SK-N-SH treated with all-trans-retinoic acid at 6 μM for 48 hours (cell line): Measurements from ENCODE around the gene CATSPERD.

Experiments
- ATAC-seq: fragments of 200-7000 bp; cut with Tn5 transposase; 3 replicates; pipeline ENCODE4 v1.9.1; 2020; ENCODE audit warnings: mild to moderate bottlenecking, moderate library complexity
- ARNTL ChIP-seq: fragments of 450-650 bp; formaldehyde crosslinking; IDR thresholded peaks from 2 replicates; pipeline ENCODE4 v1.5.0; 2020; ENCODE audit warnings: low read depth, mild to moderate bottlenecking, moderate library complexity, borderline replicate concordance
- BACH2 ChIP-seq: fragments of 250-450 bp; sonication (Bioruptor Pico); IDR thresholded peaks from 2 replicates; pipeline ENCODE4 v1.9.0; 2021; ENCODE audit warnings: mild to moderate bottlenecking, borderline replicate concordance
- CSDC2 ChIP-seq: fragments of 250-450 bp; sonication (Bioruptor Pico); IDR thresholded peaks from 2 replicates; pipeline ENCODE4 v1.5.0; 2020; ENCODE audit warnings: mild to moderate bottlenecking, moderate library complexity
- ESRRG ChIP-seq: fragments of 250-450 bp; sonication (Bioruptor Pico); IDR thresholded peaks from 2 replicates; pipeline ENCODE4 v1.6.1; 2021; ENCODE audit warnings: mild to moderate bottlenecking
- GLIS3 ChIP-seq: fragments of 250-450 bp; sonication (Bioruptor Pico); IDR thresholded peaks from 2 replicates; pipeline ENCODE4 v1.5.0; 2020; ENCODE audit warnings: mild to moderate bottlenecking, moderate library complexity
- ISL1 ChIP-seq: fragments of 250-450 bp; sonication (Bioruptor Pico); IDR thresholded peaks from 2 replicates; pipeline ENCODE4 v2.1.2; 2022; ENCODE audit warnings: mild to moderate bottlenecking, moderate library complexity
- OSR1 ChIP-seq: fragments of 250-450 bp; sonication (Bioruptor Pico); IDR thresholded peaks from 2 replicates; pipeline ENCODE4 v1.8.0; 2022; ENCODE audit warnings: moderate library complexity, mild to moderate bottlenecking, inconsistent platforms
- PPARA ChIP-seq: fragments of 250-450 bp; sonication (Bioruptor Pico); IDR thresholded peaks from 2 replicates; pipeline ENCODE4 v1.5.0; 2020; ENCODE audit warnings: mild to moderate bottlenecking, borderline replicate concordance
- RARB ChIP-seq: fragments of 250-450 bp; sonication (Bioruptor Pico); IDR thresholded peaks from 2 replicates; pipeline ENCODE4 v1.8.0; 2021; ENCODE audit warnings: mild to moderate bottlenecking, moderate library complexity
- SNAI2 ChIP-seq: fragments of 250-450 bp; sonication (Bioruptor Pico); IDR thresholded peaks from 2 replicates; pipeline ENCODE4 v1.5.0; 2020; ENCODE audit warnings: mild to moderate bottlenecking, moderate library complexity
- TCF4 ChIP-seq: fragments of 250-450 bp; sonication (Bioruptor Pico); IDR thresholded peaks from 2 replicates; pipeline ENCODE4 v1.8.0; 2021; ENCODE audit warnings: mild to moderate bottlenecking, moderate library complexity, borderline replicate concordance
- ZC3H10 ChIP-seq: fragments of 250-450 bp; sonication (Bioruptor Pico); IDR thresholded peaks from 2 replicates; pipeline ENCODE4 v1.5.1; 2021; ENCODE audit warnings: mild to moderate bottlenecking, moderate library complexity
- ZFP3 ChIP-seq: fragments of 250-450 bp; sonication (Bioruptor Pico); IDR thresholded peaks from 2 replicates; pipeline ENCODE4 v1.5.0; 2020; ENCODE audit warnings: mild to moderate bottlenecking, moderate library complexity
- ZFP30 ChIP-seq: fragments of 450-650 bp; formaldehyde crosslinking; IDR thresholded peaks from 2 replicates; pipeline ENCODE4 v1.5.0; 2022; ENCODE audit warnings: mild to moderate bottlenecking, moderate library complexity
- ZNF565 ChIP-seq: fragments of 450-650 bp; formaldehyde crosslinking; conservative IDR thresholded peaks from 2 replicates; pipeline ENCODE4 v1.5.0; 2020; ENCODE audit warnings: low read depth, mild to moderate bottlenecking, moderate library complexity
- ZNF70 ChIP-seq: fragments of 450-650 bp; formaldehyde crosslinking; IDR thresholded peaks from 2 replicates; pipeline ENCODE4 v1.5.0; 2020; ENCODE audit warnings: mild to moderate bottlenecking, moderate library complexity
- ZNF8 ChIP-seq: fragments of 450-650 bp; formaldehyde crosslinking; IDR thresholded peaks from 2 replicates; pipeline ENCODE4 v1.5.0; 2020; ENCODE audit warnings: mild to moderate bottlenecking, moderate library complexity
- TF ChIP-seq, protein P1 (sequence below): fragments of 250-450 bp; sonication (Bioruptor Pico); IDR thresholded peaks from 2 replicates; pipeline ENCODE4 v1.8.0; 2021; ENCODE audit warnings: low read depth, mild to moderate bottlenecking, moderate library complexity, borderline replicate concordance
- TF ChIP-seq, protein P2 (sequence below): fragments of 250-450 bp; sonication (Bioruptor Pico); IDR thresholded peaks from 2 replicates; pipeline ENCODE4 v1.5.0; 2020; ENCODE audit warnings: mild to moderate bottlenecking, moderate library complexity
- TF ChIP-seq, protein P3 (sequence below): fragments of 250-450 bp; sonication (Bioruptor Pico); IDR thresholded peaks from 2 replicates; pipeline ENCODE4 v1.5.1; 2020; ENCODE audit warnings: low read depth, mild to moderate bottlenecking, moderate library complexity
- TF ChIP-seq, protein P4 (sequence below): fragments of 250-450 bp; sonication (Bioruptor Pico); IDR thresholded peaks from 2 replicates; pipeline ENCODE4 v1.5.1; 2021; ENCODE audit warnings: mild to moderate bottlenecking, moderate library complexity

Gene CATSPERD

DNA sequence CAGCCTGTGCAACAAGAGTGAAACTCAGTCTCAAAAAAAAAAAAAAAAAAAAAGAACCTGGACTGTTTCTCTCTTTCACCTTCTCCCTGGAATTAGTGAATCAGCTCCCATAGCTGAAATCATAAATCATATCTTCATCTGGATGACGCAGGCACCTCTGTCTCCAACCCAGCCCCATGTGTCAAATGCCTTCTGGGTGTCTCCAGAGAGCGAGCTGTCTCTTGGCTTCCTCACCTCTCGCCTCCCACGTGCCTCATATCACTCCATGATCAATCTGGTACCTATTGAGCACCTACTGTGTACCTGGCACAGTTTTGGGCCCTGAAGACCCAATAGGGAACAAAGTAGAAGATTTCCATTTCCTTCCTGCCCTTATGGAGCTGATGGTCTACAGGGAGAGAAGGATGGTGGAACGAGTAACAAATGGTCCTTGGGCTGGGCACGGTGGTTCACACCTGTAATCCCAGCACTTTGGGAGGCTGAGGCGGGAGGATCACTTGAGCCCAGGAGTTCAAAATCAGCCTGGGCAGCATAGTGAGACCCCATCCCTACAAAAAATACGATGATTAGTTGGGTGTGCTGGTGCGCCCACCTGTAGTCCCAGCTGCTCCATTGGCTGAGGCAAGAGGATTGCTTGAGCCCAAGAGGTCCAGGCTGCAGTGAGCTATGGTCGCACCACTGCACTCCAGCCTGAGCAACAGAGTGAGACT lies 37.1 kb upstream of the CATSPERD start:
- no peak for ATAC-seq
- TF ChIP-seq CSDC2 (CRISPR knock-in tag) (no peak), ESRRG (CRISPR knock-in tag) (no peak), ZFP3 (no peak), BACH2 (CRISPR knock-in tag) (no peak), ZFP30 (no peak), OSR1 (CRISPR knock-in tag) (no peak), PPARA (CRISPR knock-in tag) (no peak), ARNTL (CRISPR knock-in tag) (no peak), GLIS3 (CRISPR knock-in tag) (no peak)
- TF ChIP-seq, protein P1, sequence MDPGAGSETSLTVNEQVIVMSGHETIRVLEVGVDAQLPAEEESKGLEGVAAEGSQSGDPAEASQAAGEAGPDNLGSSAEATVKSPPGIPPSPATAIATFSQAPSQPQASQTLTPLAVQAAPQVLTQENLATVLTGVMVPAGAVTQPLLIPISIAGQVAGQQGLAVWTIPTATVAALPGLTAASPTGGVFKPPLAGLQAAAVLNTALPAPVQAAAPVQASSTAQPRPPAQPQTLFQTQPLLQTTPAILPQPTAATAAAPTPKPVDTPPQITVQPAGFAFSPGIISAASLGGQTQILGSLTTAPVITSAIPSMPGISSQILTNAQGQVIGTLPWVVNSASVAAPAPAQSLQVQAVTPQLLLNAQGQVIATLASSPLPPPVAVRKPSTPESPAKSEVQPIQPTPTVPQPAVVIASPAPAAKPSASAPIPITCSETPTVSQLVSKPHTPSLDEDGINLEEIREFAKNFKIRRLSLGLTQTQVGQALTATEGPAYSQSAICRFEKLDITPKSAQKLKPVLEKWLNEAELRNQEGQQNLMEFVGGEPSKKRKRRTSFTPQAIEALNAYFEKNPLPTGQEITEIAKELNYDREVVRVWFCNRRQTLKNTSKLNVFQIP: no peak
- TF ChIP-seq, protein P2, sequence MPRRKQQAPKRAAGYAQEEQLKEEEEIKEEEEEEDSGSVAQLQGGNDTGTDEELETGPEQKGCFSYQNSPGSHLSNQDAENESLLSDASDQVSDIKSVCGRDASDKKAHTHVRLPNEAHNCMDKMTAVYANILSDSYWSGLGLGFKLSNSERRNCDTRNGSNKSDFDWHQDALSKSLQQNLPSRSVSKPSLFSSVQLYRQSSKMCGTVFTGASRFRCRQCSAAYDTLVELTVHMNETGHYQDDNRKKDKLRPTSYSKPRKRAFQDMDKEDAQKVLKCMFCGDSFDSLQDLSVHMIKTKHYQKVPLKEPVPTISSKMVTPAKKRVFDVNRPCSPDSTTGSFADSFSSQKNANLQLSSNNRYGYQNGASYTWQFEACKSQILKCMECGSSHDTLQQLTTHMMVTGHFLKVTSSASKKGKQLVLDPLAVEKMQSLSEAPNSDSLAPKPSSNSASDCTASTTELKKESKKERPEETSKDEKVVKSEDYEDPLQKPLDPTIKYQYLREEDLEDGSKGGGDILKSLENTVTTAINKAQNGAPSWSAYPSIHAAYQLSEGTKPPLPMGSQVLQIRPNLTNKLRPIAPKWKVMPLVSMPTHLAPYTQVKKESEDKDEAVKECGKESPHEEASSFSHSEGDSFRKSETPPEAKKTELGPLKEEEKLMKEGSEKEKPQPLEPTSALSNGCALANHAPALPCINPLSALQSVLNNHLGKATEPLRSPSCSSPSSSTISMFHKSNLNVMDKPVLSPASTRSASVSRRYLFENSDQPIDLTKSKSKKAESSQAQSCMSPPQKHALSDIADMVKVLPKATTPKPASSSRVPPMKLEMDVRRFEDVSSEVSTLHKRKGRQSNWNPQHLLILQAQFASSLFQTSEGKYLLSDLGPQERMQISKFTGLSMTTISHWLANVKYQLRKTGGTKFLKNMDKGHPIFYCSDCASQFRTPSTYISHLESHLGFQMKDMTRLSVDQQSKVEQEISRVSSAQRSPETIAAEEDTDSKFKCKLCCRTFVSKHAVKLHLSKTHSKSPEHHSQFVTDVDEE (CRISPR knock-in tag): no peak

- no peak for ATAC-seq
- TF ChIP-seq ZC3H10 (CRISPR knock-in tag) (no peak), PPARA (CRISPR knock-in tag) (no peak), CSDC2 (CRISPR knock-in tag) (no peak), GLIS3 (CRISPR knock-in tag) (no peak), TCF4 (CRISPR knock-in tag) (no peak), ZNF8 (CRISPR knock-in tag) (no peak), SNAI2 (CRISPR knock-in tag) (no peak), ZFP3 (no peak), ZNF565 (CRISPR knock-in tag) (no peak), ISL1 (CRISPR knock-in tag) (no peak), RARB (no peak), ARNTL (CRISPR knock-in tag) (no peak), OSR1 (CRISPR knock-in tag) (no peak), ZNF70 (CRISPR knock-in tag) (no peak), ESRRG (CRISPR knock-in tag) (no peak)
- TF ChIP-seq, protein P3, sequence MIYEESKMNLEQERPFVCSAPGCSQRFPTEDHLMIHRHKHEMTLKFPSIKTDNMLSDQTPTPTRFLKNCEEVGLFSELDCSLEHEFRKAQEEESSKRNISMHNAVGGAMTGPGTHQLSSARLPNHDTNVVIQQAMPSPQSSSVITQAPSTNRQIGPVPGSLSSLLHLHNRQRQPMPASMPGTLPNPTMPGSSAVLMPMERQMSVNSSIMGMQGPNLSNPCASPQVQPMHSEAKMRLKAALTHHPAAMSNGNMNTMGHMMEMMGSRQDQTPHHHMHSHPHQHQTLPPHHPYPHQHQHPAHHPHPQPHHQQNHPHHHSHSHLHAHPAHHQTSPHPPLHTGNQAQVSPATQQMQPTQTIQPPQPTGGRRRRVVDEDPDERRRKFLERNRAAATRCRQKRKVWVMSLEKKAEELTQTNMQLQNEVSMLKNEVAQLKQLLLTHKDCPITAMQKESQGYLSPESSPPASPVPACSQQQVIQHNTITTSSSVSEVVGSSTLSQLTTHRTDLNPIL (CRISPR knock-in tag): no peak
- TF ChIP-seq, protein P2 (CRISPR knock-in tag): no peak
Observed at GRCh38 chr19:5684694-5685430, 35.6 kb upstream of the CATSPERD start.

DNA sequence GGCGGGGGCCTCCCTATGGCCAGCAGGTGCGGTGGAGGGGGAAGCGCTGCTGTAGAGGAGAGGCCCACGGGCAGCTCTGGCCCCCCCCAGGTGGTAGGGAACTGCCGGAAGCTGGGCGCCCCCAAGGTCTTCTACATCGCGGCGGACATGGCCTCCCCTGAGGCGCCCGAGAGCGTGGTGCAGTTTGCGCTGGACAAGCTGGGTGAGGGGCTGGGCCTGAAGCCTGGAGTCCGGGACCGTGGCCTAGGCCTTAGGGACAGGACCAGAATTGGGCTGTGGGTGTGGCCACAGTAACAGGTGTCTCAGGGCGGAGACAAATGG lies 34.2 kb upstream of the CATSPERD start:
- no peak for ATAC-seq
- TF ChIP-seq ARNTL (CRISPR knock-in tag) (no peak), OSR1 (CRISPR knock-in tag) (no peak), GLIS3 (CRISPR knock-in tag) (no peak), ZC3H10 (CRISPR knock-in tag) (no peak), ZFP30 (no peak), ESRRG (CRISPR knock-in tag) (no peak), ZNF8 (CRISPR knock-in tag) (no peak), CSDC2 (CRISPR knock-in tag) (no peak)
- TF ChIP-seq, protein P4, sequence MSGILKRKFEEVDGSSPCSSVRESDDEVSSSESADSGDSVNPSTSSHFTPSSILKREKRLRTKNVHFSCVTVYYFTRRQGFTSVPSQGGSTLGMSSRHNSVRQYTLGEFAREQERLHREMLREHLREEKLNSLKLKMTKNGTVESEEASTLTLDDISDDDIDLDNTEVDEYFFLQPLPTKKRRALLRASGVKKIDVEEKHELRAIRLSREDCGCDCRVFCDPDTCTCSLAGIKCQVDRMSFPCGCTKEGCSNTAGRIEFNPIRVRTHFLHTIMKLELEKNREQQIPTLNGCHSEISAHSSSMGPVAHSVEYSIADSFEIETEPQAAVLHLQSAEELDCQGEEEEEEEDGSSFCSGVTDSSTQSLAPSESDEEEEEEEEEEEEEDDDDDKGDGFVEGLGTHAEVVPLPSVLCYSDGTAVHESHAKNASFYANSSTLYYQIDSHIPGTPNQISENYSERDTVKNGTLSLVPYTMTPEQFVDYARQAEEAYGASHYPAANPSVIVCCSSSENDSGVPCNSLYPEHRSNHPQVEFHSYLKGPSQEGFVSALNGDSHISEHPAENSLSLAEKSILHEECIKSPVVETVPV: no peak
- TF ChIP-seq, protein P1: no peak
- TF ChIP-seq, all 23 proteins: peak for 0
